ENCODE data around the gene SHANK2.

Gene SHANK2

DNA sequence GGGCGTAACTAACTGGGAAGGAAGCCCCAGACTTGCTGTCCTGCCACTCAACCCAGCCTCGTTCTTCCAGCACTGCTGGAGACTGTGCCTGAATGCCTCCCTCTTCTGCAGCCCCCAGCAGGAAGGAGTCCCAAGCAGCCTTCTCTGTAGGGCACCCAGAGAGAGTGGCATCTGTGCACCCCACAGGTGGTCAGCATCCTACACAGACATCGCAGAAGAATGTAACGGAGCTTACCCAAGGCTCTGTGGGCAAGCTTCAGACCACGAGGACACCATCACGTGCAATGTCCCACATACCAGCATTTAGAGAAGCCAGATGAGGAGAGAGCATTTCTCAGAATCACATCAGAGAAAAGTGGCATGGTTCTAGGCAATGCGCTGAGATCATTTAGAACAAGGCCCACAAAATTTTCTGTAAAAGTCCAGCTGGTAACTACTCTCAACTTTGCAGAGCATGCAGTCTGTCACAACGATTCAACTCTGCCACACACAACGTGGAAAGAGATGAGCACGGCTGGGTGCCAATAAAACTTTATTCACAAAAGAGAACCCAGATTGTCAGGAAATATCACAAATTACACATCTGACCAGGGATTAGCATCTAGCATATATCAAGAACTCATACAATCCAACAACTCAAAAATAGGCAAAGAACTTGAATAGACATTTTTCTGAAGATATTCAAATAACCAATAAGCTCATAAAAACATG, 33.4 kb downstream of the SHANK2 start:
- no peak for DNase-seq

DNA sequence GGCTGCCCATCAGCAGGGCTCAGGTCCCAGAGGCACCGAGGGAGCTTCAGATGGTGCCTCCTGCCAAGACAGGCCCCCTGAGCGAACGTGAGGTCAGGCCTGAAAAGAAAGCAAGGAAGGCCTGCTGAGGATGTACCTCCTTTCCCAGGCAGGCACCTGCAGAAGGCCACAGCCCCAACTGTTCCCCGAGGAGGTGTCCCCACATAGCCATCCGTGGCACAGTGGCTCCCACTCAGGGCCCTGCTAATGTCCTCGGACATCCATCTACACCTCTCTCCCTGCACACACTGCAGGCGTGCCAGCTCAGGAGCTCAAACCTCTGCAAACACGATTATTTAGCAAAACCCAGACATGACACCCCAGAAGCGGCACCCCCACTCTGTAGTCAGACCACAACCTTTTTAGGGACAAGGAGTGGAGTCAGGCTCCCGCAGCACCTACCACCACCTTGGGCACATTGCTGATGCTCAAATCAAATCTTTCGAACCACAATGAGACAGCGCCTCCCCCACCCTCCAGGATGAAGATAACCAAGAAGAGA, 36.9 kb downstream of the SHANK2 start:
- no peak for DNase-seq

DNA sequence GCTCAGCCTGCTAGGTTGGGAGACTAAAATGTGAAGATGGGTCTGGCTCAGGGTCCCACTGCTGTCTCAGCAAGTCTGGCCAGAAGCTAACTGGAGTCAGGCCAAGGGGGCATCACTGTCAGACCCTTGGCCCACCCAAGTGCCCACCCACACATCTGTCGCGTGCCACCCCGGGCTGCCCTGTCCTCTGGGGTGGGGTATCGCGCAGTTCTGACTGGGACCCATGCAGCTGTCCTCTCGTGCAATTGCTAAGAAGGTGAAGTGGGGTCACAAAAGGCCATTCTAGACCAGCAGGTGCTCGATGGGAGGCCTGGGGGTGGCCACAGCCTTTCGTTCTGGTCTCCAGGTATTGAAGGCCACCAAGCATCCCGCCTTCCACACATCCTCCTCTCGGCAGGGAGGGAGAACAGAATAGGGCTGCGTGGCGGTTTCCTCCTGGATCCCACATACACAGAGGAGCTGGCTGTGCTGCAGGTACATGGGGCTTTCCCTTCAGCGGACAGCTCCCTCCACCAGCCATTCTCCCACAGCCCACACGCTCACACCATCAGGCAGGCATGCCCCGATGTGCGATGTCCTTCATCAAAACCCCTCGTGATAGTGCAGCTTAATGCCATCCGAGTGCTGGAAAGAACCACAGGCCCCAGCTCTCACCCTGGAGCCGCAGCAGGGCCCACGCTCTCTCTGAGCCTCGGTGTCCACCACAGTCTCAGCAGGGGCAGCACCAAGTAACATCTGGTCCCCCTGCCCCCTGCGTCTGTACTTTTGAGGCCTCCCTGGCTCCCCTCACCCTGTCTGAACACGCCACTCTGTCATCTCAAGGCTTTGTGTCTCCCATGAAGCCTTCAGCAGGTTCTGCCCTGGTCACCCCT, 37.6 kb downstream of the SHANK2 start:
- DNase-seq = no peak

DNA sequence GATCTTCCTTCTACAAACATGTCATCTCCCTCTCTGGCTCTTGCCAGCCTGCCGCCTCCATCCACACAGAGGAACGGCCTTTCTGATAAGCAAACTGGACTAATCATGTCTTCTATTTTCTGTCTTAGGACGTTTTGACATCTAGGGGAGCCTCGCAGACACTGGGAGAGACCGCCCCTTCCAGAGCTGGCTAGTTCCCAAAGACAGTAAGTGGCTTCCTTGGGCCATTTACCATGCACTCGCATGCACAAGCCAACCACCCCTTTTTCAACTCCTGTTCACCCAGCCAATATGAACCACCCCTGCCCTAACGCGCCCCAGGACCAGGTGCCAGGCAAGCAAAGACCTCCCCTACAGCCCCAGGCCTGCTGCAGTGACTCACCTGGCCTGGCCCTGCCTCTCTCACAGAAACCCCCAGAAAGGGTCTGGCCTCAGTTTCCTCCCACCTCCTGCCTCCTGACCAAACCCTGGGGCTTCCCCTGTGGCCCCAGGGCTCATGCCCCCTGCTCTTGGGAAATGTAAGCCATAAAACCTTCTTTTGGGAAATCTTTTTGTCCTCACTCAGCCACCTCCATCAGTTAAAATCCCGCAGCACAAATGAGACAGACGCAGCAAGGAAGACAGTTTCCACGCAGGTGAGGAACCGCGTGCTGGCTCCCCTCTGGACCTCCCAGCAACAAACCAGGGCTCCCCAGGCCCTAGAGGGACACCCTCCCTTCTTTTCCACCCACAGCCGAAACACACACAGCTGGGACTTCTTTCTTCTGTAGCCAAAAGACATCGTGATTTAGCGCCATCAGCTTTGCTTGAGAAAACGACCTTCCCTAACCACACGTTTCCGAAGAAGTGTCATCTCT, 38.5 kb downstream of the SHANK2 start:
- no peak for DNase-seq

DNA sequence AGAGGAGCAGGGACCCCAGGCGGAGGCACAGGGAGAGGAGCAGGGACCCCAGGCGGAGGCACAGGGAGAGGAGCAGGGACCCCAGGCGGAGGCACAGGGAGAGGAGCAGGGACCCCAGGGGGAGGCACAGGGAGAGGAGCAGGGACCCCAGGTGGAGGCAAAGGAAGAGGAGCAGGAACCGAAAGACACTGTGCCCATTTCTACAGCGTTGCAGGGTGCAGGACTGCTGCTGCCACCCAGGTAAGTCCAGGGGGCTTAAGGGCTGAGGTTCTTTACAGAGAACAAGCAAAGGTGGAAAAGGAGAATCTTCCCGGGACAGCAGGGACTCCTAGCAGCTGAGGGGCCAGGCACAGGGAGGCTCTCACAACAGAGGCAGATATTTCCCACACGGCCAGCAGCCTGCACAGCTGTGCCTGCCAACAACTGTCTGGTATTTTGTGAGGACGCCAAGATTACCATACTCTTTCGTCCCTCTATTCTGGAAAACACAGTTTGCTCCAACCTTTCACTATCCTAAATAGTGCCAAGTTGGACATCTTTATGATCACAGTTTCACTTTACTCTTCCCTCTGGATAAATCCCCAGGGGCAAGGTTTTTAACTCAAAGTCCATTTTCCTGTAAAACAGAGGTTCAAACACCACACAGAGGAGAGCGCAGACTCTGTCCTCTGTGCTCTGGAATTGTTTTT, 39.4 kb downstream of the SHANK2 start:
- DNase-seq = no peak

DNA sequence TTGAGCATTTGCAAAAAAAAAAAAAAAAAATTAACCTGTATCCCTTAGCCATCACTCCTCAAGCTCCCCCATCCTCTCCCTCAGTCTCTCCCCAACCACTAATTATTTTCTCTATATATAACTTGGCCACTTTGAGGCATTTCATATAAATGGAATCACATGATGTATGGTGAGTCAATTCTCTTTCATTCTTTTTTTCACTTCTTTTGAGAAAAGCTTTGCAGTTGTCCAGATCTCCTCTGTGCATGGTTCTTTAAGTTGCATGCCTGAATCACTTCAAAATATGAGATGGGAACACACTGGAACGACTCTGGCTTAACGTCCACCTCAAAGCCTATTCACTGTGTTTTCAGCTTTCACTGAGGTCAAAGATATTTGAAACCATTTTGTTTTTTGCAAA, 40.7 kb downstream of the SHANK2 start:
- DNase-seq = no peak

DNA sequence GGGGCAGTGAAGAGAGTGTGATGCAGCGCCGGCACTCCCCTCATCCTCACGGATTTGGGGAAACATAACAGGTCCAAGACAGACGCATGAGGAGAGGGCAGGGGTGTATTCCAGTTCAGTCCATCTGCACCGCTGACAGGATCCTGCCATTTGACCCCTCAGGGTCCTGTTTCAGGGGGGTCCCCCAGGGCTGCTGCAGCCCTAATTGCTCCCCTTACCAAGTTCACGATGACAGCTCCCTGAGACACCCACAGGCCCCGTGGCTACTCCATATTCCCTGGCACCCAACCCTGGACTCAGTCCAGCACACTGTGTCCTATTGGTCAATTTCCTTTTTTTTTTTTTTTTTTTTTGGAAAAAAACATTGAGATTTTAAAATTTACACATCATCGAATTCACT, 41.5 kb downstream of the SHANK2 start:
- DNase-seq = no peak

DNA sequence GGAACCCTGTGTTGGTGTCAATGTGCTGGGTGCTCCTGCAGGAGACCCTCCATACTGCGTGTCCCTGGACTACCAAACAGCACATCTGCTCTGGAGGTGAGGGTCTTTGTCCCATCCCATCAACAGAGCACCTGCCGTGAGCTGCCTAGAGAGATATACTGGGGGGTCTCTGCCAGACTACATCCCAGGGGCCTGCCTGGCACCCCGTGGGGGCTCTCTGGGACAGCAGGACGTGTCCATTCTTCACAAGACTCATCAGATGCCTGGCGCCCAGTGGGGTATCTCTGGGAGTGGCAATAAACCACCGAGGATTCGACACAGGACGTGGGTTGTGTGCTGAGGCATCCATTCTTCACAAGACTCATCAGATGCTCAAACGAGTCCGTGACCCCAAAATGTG, 42.7 kb downstream of the SHANK2 start:
- DNase-seq = no peak

DNA sequence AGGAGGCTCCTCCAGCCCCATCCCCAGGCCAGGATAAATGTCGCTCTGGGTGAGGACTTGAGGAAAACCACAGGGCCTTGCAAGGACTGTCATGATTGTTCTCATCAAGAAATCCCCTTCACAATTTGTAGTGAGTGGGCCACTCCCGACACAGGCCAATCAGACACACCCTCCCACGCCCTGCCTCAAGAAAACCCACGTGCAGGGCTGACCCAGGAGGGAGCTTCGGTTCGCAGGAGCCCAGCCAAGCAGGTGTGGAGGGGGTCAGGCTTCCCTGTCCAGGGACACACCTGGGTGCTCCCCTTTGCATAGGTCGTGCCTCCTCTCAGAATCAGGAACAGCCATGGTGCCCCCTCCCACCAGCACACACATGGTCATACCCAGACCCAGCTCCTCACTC, 43.2 kb downstream of the SHANK2 start:
- no peak for DNase-seq

DNA sequence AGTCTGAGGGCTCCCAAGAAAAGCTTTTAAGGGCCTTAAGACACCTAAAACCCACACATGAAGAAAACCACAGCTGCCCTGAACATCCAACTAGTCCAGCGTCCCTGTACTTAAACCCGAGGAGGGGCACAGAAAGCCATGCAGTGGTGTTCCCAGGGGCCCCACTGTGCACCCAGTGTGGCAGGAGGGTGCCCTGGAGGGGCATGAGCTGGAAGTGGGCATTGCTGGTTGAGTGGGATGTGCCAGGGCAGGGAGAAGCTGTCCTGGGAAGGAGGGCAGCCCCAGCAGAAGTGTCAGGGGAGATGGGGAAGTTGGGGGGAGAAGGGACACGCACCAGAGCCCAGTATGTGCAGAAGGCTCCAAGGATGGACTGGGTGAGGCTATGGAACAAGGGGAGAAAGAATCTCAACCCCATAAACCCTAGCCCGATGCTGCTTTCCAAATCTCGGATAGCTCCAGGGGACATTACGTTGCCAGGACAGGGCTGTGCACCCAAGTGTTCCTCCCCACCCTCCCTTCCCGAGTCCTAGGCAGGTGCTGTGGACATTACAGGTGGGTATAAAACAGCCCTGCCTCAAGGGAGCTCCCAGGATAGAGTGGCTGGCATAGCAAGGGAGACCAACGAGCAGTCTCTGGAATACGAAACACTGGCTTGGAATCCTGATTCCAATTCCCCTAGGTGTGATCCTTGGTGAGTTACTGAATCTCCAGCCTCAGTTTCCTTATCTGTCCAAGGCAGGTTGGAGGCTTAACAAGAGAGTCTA, 44.2 kb downstream of the SHANK2 start:
- no peak for DNase-seq

DNA sequence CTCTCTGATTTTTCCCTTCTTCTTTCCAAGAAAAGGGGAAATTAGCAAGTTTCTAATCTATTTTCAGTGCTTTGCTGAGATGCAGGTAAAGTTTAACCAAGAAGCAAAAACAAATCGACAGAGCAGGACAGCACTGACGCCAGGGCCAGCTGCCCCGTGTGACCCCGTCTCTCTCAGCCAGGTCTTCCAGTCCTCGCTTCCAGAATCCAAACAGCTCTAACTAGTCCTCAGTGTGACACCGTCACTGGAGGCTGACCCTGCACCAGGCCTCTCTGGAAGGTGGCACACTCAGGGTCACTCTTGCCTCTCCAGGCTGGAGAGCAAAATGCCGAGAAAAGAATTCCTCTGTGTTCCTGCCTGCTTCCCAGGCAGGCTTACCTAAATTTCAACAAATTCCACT, 44.8 kb downstream of the SHANK2 start:
- no peak for DNase-seq

DNA sequence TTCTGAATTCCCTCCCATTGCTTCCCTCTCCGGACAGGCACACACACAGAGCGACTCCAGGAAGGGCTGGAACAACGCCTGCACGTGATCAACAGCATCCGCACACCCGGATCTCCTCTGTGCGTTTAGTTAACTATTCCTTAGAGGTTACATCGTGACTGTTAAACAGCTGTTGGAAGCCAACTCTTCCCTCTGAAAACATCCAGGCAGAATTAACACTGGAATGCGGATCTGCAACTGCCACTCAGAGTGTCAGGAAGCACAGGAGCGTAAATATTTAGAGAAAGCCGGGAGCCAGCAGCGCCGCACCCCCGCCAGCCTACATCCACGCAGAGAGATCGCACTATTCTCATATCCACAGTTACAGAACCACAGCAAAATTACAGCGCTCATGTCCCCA, 46.2 kb downstream of the SHANK2 start:
- DNase-seq = no peak

DNA sequence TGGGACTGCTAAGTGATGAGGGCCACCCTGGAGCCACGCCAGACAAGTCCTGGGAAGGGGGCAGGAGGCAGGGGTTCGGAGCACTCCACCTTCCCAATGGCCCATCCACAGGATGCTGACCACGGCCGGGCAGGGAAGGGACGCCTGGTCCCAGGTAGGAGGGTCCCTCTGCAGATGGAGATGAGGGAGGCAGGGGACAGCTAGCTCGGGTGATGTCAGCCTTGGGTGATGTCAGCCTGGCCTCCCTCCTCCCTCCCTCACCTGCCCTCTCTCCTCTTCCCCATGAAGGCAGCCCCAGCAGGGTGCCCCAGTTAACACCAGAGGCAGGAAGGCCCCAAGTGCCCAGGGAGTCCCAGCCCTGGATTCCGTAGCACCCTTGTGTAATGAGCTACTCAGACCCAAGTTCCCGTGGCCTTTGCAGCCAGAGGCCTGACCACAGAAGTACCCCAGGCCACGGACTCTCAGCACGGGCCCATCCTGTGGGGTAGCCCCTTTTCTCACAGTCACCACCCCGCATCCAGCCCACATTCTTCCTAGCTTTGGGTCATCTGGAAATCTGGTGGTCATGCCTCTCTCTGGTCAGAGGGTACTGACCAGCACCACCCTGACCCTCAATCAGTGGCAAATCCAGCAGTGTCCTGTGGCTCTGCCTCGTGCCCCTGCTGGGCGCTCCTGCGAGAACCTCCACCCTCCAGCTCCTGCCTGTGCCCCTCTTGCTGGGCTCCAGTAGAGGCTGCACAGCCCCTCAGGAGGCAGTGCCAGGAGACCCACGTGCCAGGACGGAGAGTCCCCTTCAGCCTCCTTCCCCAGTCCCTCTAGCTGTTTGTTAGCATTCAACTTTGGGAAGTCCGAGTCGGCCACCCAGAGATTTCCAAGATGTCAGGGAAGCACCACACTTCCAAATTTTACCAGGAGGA, 47.4 kb downstream of the SHANK2 start:
- DNase-seq = no peak

DNA sequence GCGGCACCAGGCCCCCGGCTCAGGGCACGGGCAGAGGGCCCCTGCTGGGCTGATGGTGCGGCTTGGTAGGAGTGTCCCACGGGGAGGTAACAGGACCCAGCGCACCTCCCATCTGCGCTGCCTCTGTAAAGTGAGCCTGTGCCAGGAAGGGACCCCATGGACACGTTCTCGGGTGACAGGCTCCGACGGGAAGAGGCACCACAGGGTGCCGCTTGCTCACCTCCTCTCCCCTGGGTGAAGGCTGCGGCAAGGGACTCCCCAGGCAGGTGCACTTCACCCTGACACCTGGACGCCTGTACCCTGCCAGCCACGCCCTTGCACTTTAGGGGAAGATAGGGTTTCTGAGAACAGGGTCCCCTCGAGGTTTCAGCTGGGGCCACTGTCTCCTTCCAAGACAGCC, 48.1 kb downstream of the SHANK2 start:
- no peak for DNase-seq

DNA sequence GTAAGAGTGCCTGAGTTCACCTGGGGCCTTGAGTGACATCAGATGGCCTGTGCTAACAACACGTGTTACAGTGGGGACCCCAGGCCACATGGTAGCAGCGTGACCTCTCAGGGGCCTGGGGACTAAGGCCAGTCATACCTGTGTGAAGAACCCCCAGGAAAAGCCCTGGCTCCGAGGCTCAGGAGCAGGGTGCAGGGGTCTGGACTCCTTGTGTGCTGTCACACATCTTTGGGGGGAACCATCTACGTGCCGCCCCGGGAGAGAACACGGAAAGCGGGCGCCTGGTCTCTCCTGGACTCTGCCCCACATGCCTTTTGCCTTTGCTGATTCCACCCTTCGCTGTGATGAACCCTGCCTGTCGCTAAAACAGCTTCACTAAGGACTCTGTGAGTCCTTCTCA, 48.7 kb downstream of the SHANK2 start:
- DNase-seq = no peak

DNA sequence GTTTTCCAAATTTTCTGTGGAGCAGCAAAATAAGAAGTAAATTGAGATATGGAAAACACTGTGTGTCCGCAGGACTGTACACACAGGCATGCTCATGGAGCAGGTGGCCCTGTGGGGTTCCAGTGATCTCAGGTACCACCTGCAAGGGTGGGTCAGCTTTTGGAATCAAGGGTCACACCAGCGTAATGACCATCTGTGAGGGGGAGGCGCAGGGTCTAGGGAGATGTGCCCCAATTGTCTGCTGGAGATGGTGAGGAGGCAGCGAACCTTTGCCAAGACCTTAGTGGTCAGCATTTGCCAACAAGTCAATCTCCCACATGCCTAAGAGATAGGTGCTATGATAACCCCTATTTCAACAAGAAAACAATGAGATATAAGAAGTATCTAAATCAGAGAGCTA, 49.4 kb downstream of the SHANK2 start:
- DNase-seq = no peak

DNA sequence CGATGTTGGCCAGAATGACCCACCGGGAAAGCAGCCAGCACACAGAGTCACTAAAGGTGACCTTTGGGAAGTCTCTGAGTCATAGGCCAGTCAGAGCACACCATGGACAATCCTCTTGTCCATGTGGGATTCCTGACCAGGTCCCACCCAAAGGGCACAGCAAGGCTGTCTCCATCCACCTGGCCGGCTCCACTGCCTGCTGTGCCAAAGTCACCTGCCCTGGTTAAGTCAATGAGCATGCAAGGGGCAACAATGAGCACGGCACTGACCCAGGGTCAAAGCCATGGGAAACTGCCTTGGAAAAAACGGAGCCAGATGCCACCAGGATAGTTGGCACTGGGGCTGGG, 49.8 kb downstream of the SHANK2 start:
- DNase-seq = no peak

Measured in cerebellar nuclear complex (tissue), 1 donor.